Raji (cell line): ENCODE results near the gene MAP9.

Source experiments
- POLR2A ChIP-seq: IDR thresholded peaks from 2 replicates; pipeline ENCODE4 v1.6.1; 2011; ENCODE audit warnings: low read depth, low read length, control low read depth; ENCODE audit not compliant: insufficient read depth

MAP9 gene

GRCh38 chr4:155376387-155377268 lies at the start of gene MAP9:
Gene MAP9 (minus strand): TSS chr4:155376965. CDS start chr4:155375850, 1,115 bp downstream.
- TF ChIP-seq POLR2A = peak; percentile 73

- TF ChIP-seq POLR2A = no peak
These were observed 46.9 kb upstream of the MAP9 start for GRCh38 chr4:155423671-155424070.

GRCh38 chr4:155419266-155419665 lies 42.5 kb upstream of the MAP9 start:
- TF ChIP-seq POLR2A = no peak

- TF ChIP-seq POLR2A = no peak
These were observed 38.9 kb upstream of the MAP9 start for GRCh38 chr4:155415662-155416061.

GRCh38 chr4:155413451-155413850 lies 36.7 kb upstream of the MAP9 start:
- no peak for TF ChIP-seq POLR2A

- TF ChIP-seq POLR2A = no peak
These were observed 34.8 kb upstream of the MAP9 start for GRCh38 chr4:155411546-155411945.

- TF ChIP-seq POLR2A = no peak
These were observed 32.0 kb upstream of the MAP9 start for GRCh38 chr4:155408796-155409195.

- no peak for TF ChIP-seq POLR2A
These were observed 30.7 kb upstream of the MAP9 start for GRCh38 chr4:155407480-155407879.

- TF ChIP-seq POLR2A = no peak
These were observed 28.3 kb upstream of the MAP9 start for GRCh38 chr4:155405059-155405458.

GRCh38 chr4:155403886-155404285 lies 27.1 kb upstream of the MAP9 start:
- TF ChIP-seq POLR2A = no peak

GRCh38 chr4:155402941-155403340 lies 26.2 kb upstream of the MAP9 start:
- TF ChIP-seq POLR2A = no peak

GRCh38 chr4:155400893-155401292 lies 24.1 kb upstream of the MAP9 start:
- no peak for TF ChIP-seq POLR2A

GRCh38 chr4:155399974-155400697 lies 23.4 kb upstream of the MAP9 start:
- no peak for TF ChIP-seq POLR2A

- no peak for TF ChIP-seq POLR2A
These were observed 15.9 kb upstream of the MAP9 start for GRCh38 chr4:155392481-155393184.

- TF ChIP-seq POLR2A = no peak
These were observed 15.2 kb upstream of the MAP9 start for GRCh38 chr4:155391932-155392331.
